ENCODE measurements around the gene RHBDL2. TPM values are rescaled to one million over a fixed set of nuclear protein-coding genes. Genes with fewer than 3 reads are reported as not detected.

RHBDL2 gene
- total and polyA plus RNA-seq, 2 of the 4 experiments (the other 2 are of a cell fraction): 0.36 to 0.38 TPM

- TF ChIP-seq CTCF (conservative IDR thresholded peaks at IDR 0.05; ENCODE audit: low read depth, low read length): no peak
- no peak for TF ChIP-seq RFX5 (IDR thresholded peaks at IDR 0.05; ENCODE audit: low read depth, low read length)
- TF ChIP-seq BHLHE40 (IDR thresholded peaks at IDR 0.05; ENCODE audit: low read depth, low read length): peak; percentile 100
Measured at GRCh38 chr1:38859561-38860453, 81.8 kb downstream of the RHBDL2 start, which contains the start of gene RRAGC (continued).

All from IMR-90 (cell line).